Stimulated activated CD4-positive, alpha-beta T cell treated with anti-CD3 and anti-CD28 coated beads, Interleukin-1b, Interleukin-23, amount 100 ng/mL, for 4 hours (primary cell): ENCODE data around the gene RAB3GAP2.
"Not testable (repeated sequence)": the region's sequence is repeated elsewhere in the genome, so short reads cannot be mapped to it uniquely, and the experiment has no call there.

Experiments
- DNase-seq, 2 donors: peaks; one replicate each; pipeline ENCODE4 v3.0.0-alpha.2; 2020; ENCODE audit warnings: low read depth in 2 of 2

The RAB3GAP2 gene

DNA sequence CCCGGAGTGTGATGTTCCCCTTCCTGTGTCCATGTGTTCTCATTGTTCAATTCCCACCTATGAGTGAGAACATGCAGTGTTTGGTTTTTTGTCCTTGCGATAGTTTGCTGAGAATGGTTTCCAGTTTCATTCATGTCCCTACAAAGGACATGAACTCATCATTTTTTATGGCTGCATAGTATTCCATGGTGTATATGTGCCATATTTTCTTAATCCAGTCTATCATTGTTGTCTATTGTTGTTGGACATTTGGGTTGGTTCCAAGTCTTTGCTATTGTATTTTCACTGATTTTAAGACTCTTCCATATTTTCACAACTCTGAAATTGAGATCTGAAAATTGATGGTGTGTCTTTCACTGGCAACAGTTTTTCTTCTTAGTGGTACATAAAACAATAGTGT is 67.5 kb downstream of the RAB3GAP2 start:
- DNase-seq: not testable (repeated sequence)

DNA sequence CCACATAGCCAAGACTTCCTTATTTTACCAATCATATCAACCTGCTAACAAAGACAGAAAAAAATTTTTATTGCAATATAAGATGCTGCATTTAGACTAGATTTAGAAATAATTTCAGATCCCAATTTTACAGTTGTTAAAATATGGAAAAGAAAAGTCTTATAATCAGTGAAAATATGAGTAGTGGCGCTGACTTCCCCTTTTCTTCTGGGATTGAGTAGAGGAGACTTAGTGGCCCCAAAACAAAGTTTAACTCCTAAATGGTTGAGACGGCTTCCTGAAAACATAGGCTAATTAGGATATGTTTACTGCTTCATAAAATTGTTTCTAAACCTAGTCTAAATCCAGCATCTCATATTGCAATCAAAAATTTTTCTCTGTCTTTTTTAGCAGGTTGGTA is 68.4 kb downstream of the RAB3GAP2 start:
- DNase-seq: no peak

DNA sequence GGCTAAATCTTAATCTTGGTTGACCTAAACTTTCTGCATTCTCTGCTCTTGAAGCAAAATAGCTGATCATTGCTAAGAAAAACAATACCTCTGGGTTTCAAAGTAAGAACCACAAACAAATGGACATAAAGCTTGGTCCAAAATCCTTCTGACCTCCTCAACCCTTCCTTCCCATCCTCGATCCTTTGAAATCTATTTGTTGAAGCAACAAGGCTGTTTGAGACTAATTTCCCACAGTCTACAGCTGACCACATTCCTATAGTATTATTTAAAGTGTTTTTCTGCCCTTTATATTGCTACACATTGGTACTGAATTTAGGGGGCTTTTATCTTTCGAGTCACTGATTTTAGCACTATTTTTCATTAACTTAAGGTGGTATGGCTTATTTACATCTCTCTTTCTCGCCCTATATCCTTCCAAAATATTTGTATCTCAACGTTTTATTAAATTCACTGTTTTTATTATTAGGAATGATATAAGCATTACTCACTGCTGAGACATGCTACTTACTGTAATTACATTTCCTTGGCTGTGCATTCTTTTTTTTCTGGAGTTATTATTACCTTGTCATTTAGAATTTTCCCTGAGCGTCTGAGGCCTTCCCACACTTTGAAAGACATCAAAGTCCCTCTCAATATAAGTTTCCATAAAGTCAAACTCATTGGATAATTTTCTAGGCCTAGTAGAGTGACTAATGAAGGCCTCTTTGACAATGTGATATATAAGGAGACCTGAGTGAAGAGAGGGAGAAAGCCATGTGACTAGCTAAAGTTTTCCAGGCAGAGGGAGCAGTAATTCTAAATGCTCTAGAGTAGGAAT is 73.9 kb downstream of the RAB3GAP2 start:
- no peak for DNase-seq

DNA sequence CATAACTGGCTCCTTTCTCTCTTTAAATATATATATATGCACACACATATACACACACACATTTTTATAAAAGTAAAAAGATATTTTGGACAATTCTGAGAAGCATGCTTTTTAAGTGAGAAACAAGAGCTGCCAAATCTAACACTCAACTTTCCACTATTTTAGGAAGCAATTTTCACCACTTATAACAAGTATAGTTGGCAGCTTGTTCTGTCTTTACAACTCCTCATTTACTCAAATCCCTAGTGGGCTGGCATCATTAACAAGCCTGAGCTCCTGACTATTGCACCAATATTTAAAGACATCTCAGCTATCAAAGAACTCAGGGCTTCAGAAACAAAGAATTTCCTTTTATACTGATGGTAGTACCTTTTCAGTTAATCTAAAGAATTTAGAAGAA is 76.6 kb downstream of the RAB3GAP2 start:
- DNase-seq: no peak

DNA sequence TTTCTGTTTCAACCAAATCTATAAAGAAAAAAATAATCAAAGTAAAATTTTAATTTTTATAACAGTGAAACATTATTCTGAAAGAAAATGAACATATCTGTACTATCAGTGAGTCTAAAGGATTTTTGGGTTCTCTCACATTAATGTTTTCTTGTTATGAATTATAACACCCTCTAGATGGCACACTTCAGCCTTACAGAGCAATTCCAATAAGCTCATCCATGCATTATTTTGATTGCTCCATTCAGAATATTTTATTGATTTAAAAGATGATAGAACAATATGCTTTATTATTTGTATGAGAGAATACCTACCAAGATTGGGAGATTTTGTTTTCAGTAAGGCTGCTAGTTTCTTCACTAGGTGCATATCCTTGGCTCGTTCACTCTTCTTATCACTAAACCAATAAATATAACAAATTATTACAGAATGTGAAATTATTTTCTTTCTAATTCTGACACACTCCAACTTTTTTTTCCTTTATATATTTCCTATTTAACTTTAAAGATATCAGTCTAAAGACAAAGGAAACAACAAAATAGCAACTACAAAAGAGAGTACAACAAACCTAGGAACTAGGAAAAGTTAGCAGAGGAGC is 82.4 kb downstream of the RAB3GAP2 start:
- no peak for DNase-seq

DNA sequence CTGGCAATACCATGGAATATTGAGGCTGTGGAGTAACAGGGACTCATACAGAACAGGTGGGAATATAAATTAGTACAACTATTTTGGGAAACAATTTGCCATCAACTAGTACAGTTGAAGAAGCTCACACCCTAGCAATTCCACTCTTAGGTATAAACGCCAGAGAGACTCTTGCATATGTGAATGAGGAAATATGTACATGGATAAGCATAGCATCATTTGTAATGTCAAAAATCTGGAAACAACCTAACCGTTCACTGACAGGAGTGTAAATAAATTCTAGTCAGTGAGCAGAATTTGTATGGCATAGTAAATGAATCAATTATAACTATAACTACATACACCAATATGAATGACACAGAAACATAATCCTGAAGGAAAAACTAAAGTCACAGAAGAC is 83.7 kb downstream of the RAB3GAP2 start:
- no peak for DNase-seq

DNA sequence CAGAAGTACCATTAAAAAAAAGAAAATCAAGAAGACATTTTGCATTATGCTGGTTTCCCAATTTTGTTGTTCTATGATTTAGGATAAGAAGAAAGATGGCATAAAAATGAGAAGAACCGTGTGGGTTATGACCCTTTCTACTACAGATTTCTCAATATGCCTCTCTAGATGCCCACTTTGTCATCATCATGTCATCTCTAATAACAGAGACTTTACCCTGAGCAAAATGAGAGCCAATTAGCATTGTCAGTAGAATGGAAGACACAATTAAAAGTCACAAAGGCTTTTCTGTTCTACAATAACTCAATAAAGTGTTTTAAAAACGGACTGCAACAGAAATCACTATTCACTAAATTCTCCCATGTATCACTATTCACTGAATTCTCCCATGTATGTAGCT is 85.5 kb downstream of the RAB3GAP2 start:
- DNase-seq: no peak

DNA sequence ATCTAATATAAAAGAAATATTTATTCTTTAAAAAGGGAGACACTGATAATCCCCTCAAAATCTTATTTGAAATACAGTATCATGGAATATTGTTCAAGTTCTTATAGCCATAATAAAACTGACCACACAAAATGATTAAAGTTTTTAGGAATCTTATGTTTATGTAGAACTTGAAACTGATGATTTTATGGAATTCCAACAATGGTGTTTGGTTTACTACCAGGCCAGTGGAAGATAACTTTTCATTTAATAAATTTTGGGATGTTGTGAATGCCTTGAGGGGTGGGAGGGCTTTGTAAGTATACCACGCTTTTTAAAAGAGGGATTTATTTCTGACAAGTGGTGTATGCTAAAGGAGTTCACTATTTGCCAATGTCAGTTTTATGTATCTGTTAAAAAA is 87.7 kb downstream of the RAB3GAP2 start:
- no peak for DNase-seq

DNA sequence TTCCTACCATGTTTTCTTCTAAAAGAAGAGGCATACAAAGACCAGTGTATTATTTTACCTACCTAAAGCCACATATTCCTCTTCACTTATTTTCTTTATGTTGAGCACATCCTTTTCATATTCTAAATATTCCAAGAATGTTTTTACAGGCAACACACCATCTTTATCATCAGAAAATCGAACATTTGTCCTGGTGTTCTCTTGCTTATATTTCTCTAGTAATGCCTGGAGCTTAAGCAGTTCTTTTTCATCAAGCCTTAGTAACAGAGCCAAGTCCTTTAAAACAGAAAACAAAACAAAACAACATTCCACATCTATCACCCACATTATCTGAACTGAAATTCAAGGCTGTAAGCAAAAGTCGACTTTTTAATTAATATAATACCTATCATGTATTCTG is 89.6 kb downstream of the RAB3GAP2 start:
- no peak for DNase-seq

DNA sequence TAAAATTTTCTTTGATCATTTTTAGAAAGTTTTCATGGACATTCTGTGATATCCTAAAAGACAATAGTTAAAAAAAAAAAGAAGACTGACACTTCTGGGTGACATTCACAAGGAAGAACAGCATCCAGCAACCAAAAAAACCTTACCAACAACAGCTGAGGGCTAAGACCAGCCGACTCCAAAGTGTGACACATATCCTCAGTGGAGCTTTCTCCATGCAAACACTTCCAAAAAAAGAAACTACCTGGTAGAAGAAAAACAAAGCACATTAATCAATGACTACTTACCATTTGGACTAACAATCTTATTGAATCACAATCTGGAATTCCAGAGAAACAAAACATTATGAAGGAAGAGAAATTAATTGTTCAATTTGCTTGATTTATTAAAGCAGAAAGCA is 90.1 kb downstream of the RAB3GAP2 start:
- no peak for DNase-seq

DNA sequence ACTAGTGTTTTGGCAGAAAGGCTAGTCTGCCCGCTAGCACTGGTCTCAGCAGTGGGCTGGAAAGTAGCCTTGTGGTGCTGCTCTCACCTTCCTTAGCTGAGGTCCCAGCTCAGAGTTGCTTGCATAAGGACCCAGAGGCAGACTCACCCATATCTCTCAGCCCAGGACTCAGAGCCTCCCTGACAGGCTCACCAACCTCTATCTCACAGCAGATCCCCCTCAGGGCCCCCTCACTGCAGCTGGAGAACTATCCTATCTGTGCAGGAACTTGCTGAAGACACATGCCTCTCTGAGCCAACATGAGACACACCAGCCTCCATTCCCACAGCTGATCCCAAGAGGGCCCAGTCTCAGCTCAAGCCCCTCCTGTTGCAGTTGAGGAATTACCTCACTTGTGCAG is 95.7 kb downstream of the RAB3GAP2 start:
- no peak for DNase-seq

DNA sequence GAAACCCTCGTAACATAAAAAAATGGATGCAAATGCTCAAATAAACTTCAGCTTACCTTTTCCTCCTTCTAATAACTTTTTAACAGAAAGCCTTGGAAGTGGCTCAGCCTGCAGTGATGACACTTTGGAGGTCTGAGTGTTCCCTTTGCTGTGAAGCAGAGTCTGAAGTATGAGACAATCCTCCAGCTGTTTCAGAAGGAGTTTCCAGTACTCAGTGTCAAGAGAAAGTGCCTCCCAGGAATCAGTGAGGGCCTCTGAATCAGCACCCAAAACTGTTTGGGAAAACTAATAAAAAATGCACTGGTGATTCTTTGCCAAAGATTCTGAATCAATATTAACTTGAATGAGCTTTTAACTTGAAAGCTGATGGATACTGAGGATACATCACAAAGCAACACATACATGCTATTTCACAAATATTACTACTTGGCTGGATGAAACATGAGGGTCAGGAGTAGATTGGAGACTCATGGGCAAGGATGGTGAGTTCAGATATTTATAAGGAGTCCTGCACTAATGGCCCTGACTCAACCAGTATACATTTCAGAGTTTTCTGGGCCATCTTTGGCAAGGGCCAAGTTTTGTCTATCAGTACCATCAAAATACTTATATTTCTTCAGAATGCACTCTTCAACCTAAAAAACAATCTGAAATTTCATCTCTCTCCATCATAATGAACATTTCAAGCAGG is 101.3 kb downstream of the RAB3GAP2 start:
- DNase-seq: no peak

DNA sequence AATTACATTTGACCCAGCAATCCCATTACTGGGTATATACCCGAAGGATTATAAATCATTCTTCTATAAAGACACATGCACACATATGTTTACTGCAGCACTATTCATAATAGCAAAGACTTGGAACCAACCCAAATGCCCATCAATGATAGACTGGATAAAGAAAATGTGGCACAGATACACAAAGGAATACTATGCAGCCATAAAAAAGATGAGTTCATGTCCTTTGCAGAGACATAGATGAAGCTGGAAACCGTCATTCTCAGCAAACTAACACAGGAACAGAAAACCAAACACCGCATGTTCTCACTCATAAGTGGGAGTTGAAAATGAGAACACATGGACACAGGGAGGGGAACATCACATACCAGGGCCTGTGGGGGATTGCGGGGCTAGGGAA is 102.4 kb downstream of the RAB3GAP2 start:
- DNase-seq: not testable (repeated sequence)

DNA sequence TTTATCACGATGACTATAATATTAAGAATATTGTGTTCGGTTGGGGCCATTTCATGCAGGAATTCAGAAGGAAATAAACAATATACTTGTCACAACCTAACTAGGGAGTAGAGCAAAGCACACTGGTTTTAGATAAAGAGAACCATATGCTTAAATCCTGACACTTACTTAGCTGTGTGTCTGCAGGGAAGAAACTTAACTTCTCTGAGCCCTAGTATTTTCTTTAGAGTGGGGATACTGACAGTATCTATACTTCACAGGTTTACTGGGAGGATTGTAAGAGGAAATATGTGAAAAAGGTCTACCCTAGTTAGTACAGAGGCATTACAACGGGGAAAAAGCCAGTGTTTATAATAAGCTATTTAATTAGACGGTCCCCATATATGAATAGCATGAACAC is 105.4 kb downstream of the RAB3GAP2 start:
- no peak for DNase-seq

DNA sequence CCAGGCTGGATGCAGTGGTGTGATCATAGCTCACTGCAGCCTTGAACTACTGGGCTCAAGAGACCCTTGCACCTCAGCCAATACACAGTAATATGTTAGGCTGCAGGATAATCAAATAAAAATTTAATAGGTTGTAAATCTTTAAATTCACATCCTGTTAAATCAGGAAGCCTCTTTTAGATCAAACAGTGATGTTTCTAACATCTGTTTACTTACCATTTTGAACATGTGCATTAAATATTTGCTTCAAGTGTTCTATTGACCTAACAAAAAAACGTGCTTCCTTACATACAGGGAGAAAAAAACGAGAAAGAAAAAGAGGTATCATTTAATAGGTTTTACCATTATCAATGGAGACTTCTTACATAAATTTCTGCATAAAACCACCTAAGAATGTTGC is 107.7 kb downstream of the RAB3GAP2 start:
- DNase-seq: no peak

DNA sequence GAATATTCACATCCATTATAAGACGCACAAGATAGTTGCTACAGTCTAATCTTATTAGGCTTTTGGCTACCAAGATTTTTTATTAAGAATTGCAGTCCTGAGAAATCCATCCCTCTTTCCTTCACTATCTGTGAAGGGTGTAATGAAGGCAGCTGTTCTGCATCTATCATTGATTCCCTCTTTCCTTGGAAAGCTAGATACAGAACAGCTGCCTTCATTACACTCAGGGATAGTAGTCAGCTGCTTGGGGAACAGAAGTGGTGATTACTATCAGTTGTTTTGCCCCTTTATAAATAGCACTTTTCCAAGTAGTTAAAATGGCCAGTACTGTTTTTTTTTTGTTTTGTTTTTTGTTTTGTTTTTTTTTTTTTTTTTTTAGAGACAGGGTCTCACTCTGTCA is 108.1 kb downstream of the RAB3GAP2 start:
- DNase-seq: no peak

DNA sequence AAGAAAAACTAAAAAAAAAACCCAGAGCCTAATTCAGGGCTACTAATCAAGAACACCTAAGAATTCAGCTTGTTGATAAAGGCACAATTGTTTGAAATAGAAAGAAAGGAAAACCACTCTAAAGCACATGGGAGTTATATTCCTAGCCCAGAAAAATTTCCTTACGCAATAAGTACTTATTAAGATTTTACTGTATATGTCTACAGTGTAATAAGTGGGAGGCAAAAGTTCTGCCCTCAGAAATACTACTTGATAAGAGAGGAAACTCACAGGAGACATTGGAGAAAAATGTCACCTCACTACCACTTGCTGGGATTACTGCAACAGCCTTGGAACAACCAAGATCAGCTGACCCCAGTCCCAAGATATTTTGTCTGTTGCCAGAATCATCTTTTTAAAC is 112.2 kb downstream of the RAB3GAP2 start:
- no peak for DNase-seq

DNA sequence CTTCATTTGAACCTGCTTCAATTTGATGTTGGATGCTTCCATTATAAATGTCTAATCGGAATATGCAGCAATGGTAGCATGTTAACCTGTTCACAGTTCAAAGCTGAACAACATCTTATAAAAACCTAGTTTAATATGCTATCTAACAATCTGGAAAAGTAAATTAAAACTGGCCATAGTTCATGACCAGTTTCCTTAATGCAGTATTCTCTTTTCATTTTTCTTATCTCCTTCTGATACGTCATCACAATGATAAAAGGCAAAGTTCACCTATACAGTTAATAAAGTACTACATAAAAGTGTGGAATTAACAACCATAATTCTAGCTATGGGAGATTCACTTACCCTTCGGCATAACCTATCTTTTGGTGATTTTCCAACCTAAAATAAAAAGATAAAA is 113.2 kb downstream of the RAB3GAP2 start:
- DNase-seq: no peak

DNA sequence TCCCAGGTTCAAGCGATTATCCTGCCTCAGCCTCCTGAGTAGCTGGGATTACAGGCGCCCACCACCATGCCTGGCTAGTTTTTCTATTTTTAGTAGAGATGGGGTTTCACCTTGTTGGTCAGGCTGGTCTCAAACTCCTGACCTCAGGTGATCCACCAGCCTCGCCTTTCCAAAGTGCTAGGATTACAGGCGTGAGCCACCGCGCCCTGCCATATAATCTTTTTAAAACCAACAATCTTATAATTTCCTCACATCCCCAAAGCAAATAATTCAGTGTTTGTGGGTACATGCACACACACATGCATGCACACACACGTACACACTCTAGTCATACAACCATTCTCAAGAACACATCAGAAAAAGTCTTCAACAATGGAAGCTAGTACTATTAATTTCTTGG is 113.7 kb downstream of the RAB3GAP2 start:
- DNase-seq: not testable (repeated sequence)

DNA sequence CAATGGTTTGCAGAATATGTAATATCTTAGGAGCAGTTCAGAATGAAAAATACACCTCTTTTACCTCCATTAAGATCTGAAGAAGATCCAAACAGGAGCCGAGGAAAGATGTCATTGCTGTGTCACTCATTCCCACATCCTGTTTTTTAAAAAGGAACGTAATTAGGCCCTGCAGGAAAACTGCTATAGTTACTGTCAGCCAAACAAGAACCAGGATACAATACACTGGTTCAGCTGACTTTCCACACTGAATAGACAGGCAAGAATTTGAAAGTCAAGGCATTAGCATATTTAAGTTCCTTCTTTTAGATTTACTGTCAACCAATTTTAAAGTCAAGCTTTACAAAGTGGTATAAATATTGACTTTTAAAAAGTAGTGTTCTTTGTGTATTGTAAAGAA is 114.5 kb downstream of the RAB3GAP2 start:
- DNase-seq: no peak

DNA sequence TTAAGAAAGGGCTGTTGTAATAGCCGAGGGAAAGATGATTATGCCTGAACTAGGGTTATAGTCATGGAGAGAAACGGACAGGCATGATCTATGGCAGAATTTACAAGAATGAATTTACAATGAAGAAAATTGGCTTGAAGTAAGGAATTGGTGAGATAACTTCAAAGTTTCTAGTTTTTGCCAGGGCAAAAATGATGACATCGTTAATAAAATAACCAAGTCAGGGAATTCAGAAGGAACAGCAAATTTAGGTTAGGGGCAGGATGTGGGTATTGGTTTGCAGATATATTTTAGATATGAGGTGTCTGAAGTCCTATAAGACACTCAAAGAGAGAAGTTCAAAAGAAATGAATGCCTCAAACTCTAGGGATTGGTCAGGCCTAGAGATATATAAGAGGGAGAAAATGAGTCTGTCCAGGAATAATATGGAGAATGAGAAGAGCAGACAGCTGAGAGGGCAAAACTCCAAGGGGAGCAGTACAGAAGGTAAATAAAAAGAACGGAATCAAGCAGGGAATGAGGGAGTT is 115.6 kb downstream of the RAB3GAP2 start:
- no peak for DNase-seq

DNA sequence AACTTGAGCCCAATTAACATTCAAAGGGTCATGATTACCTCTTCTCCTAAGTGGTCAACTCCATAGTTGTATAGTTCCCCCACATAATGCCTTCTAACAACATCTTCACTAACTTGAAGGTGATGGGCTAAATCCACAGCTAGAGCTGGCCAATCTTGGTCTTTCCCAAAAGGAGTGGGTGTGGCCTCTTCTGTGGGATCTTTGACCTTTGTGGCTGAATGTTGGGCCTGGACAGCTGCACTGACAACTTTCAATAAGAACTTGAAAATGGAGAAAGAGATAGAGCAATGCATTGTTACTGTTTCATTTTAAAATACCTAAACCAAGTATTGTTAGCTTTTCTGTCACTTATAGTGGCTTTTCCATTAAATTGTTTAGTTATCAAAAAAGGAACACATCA is 119.1 kb downstream of the RAB3GAP2 start:
- no peak for DNase-seq

DNA sequence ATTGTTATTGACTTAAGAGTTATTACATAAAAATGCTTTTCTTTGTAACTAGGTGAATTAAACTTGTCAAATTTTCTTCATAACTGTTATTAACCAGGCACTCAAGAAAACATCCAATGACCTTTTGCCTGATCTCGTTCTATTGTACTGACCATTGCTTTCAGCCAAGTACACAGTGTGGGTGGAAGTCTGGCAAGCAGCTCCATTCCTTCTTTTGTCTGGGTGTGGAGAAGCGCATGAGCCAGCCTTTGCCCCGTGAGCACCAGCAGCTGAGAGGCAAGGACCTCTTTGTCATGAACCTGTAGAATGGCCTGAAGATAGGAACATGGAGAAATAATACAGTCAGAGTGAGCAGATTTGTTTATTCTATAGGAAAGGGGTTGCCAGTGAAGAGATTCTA is 120.8 kb downstream of the RAB3GAP2 start:
- no peak for DNase-seq
